D721Med (cell line): ENCODE results near the gene ORM2.
A peak's percentile ranks its signal among the peaks of the same experiment; 100 is the strongest.

ENCODE experiments used
- DNase-seq: peaks from one replicate; pipeline ENCODE4 v3.0.0; 2011; ENCODE audit warnings: low spot score; ENCODE audit not compliant: insufficient read length
- FAIRE-seq: peaks from 2 replicates; lab custom pipeline; 2011; peaks lifted over from hg19 to GRCh38; lab: Jason Lieb, UNC
- CTCF ChIP-seq: IDR thresholded peaks from 2 replicates; pipeline ENCODE4 v1.5.1; 2012; ENCODE audit warnings: mild to moderate bottlenecking, control low read depth; ENCODE audit not compliant: insufficient read depth; ENCODE audit errors: missing control alignments

ORM2 gene

DNA sequence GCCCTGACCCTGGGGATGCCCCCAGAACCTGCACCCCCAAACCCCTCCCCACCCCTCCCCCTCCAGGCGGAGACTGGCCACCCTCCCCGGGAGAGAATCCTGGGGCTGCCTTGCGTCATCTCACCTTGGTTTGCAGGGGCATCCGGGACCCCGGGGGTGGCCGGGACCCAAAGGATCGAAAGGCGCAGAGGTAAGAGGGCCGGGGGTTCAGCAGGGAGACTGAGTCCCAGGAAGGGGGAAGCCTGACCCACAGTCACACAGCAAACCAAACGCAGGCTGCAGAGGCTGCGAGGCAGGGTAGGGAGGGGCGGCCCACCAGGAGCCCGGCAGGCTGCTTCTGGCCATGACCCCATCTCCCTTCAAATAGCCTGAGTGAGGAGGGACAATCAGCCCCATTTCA lies 40.6 kb upstream of the ORM2 start:
- TF ChIP-seq CTCF: no peak
- no peak for DNase-seq
- no peak for FAIRE-seq

DNA sequence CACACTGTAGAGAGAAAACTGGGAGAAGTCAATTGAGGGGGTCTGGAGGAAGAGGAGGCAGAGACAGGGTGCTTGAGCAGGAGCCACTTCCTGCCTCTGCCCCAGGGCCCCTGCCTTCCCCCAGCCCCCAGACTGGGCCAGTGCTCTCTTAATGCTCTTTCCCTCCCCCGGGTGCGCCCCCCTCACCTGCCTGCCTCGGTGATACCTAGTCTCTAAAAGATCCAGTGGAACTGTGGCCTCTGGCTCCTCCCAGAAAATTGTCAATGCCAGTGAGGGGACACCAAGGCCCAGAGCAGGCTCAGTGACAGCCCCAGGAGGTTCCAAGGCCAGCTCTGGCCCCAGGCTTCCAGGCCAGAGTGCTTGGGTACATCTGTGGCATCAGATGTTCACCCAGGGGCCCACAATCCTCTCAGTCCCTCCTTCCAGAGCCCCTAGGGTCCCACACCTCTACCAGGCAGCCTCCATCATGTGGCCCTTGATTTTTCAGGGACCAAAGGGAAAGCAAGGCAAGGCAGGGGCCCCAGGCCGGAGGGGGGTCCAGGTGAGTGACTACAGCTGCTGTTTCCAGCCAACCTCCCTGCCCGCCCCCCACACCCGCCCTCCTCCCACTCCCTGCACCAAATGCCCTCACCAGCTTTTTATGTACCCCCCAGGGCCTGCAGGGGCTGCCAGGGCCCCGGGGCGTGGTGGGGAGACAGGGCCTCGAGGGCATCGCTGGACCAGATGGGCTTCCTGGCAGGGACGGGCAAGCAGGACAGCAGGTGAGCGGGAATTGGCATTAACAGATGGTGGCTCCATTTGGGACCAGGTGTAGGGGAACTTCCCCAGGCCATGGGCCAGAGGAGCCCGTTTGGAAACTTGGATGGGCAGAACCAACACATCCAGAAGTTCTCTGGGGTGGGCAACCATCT lies 39.8 kb upstream of the ORM2 start:
- FAIRE-seq: no peak
- DNase-seq: no peak
- no peak for TF ChIP-seq CTCF

GRCh38 chr9:114290561-114290986 lies 39.1 kb upstream of the ORM2 start:
- DNase-seq (no peak), FAIRE-seq (no peak)
- TF ChIP-seq CTCF: no peak

DNA sequence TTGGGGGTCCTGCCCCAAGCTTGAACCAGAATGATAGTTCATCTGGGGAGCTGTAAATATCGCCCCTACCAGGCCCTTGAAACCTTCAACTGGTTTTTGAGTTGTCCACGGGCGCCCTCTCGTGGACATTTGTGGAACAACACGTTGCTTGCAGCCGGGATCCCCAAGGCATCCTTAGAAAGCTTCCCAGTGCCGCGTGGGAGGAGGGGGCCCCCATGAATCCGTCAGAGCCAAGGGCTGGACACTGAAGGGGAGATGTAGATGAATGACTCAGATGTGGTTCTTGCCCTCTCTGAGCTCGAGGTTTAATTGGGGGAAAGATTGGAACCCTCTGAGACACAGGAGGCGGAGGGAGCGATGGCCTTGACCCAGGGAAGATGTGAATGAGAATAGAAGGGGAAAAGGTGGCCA lies 38.6 kb upstream of the ORM2 start:
- FAIRE-seq (no peak), DNase-seq (peak; percentile 39)
- peak; percentile 87 for TF ChIP-seq CTCF

- FAIRE-seq: no peak
- no peak for TF ChIP-seq CTCF
- no peak for DNase-seq
Observed at GRCh38 chr9:114291886-114292590, 37.6 kb upstream of the ORM2 start.

DNA sequence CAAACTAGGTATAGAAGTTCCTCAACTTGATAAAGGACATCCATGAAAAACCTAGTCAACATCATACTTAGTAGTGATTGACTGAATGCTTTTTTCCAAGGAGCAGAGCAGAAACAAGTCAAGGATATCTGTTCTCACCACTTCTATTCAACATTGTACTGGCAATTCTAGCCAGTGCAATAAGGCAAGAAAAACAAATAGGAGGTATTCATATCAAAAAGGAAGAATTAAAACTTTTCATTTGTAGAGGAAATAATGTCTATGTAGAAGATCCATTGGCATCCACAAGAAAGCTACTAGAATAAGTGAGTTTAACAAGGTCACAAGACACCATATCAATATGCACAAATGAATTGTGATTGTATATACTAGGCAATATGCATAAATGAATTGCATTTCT lies 35.0 kb upstream of the ORM2 start:
- FAIRE-seq: no peak
- no peak for TF ChIP-seq CTCF
- no peak for DNase-seq
